Activated CD4-positive, alpha-beta T cell treated with anti-CD3 and anti-CD28 coated beads, Interleukin-2, Interleukin-4, amounts not matched to agents 100 ng/mL and 50 ng/mL, durations not matched to agents 16 hours and 8 hours (primary cell): Measurements from ENCODE around the gene TRDN.
"Not testable (repeated sequence)": the region's sequence is repeated elsewhere in the genome, so short reads cannot be mapped to it uniquely, and the experiment has no call there.

ENCODE experiments used
- DNase-seq: peaks from one replicate; pipeline ENCODE4 v3.0.0-alpha.2; 2020; ENCODE audit warnings: low spot score

The TRDN gene

GRCh38 chr6:123288649-123289048 lies 348.1 kb downstream of the TRDN start:
- no peak for DNase-seq

- no peak for DNase-seq
Observed at GRCh38 chr6:123276546-123276980, 360.2 kb downstream of the TRDN start.

GRCh38 chr6:123263981-123264380 lies 372.8 kb downstream of the TRDN start:
- DNase-seq = no peak

DNA sequence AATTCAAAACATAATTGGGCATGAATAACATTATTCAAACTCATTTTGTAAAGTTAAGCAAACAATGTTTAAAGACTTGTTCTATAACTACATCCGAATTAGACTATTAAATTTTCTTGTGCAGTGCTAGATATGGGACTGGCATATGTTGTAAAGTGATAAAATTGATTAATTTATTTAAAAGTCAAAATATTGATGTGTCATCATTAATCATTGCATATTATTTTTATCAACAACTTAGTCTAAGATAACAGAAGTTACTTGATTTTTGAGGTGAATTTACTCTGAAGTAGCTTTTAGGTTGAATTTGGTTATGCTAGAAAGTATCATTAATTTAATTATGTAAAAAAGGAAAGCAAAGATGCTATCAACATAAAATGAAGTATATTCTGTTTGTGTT lies 396.1 kb downstream of the TRDN start:
- no peak for DNase-seq

- no peak for DNase-seq
Observed at GRCh38 chr6:123233336-123233735, 403.4 kb downstream of the TRDN start.

GRCh38 chr6:123227789-123228188 lies 409.0 kb downstream of the TRDN start:
- DNase-seq = not testable (repeated sequence)

- DNase-seq = no peak
Observed at GRCh38 chr6:123226398-123226797, 410.4 kb downstream of the TRDN start.

DNA sequence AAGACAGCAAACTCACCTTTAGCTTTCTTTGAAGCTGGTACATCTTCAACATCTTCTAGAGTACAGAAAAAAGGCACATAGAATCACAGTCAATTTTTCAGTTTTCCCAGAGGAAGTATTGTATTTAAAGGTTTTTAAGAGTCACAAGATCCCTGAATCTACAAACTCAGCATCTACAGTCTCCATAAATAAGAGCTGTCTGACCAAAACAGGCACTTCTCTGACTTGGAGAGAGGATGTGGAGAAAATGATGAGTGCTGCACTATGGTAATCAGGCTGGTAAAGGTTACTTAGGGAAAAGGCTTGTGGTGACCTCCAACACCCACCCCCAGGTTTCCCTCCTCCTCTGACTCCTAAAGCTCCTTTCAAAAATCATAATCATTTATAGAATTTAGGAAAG lies 412.7 kb downstream of the TRDN start:
- no peak for DNase-seq

- no peak for DNase-seq
Observed at GRCh38 chr6:123223461-123223860, 413.3 kb downstream of the TRDN start.

DNA sequence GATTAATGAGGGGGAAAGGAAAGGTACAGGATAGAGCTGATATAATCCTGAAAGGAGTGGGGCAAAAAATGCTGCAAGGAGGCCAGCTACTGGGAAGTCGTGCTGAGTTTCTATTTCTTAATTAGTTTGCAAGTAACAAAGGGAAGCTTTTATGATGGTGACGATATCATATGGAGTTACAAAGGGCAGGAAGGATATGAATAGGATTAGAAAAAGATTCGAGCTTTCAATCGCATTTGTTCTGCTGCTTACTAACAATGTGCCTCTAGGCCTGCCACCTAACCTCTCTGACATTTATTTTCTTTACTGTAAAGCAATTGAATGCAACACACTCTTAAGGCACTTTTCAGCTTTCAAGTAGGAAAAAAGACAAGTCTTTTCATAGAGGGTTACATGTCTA lies 421.5 kb downstream of the TRDN start:
- DNase-seq = no peak

GRCh38 chr6:123214433-123214832 lies 422.3 kb downstream of the TRDN start:
- DNase-seq = no peak

GRCh38 chr6:123213921-123214320 lies 422.8 kb downstream of the TRDN start:
- no peak for DNase-seq

GRCh38 chr6:123211777-123212545 lies 424.8 kb downstream of the TRDN start:
- no peak for DNase-seq

GRCh38 chr6:123210645-123211044 lies 426.1 kb downstream of the TRDN start:
- DNase-seq = no peak

DNA sequence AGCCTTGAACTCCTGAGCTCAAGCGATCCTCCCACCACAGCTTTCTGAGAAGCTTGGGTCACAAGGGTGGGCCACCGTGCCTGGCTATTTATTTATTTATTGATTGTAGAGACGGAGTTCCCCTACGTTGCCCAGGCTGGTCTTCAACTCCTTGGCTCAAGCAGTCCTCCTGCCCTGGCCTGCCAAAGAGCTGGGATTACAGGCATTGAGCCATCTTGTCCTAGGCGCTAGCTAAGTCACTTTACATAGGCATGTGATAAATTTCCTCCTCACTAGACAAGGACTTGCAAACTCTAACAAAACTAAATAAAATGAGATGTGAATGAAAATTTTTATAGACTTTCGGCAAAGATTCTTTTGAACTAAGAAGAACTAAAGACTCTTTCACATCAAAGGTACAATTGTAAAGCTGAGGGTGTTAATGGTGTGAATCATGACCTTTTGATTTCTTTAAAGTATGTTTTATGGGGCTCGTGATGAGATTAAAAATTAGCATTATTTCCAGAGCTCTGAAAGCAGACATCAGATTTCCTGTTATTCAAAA lies 428.7 kb downstream of the TRDN start:
- DNase-seq = no peak

- DNase-seq = no peak
Observed at GRCh38 chr6:123203928-123204327, 432.8 kb downstream of the TRDN start.

DNA sequence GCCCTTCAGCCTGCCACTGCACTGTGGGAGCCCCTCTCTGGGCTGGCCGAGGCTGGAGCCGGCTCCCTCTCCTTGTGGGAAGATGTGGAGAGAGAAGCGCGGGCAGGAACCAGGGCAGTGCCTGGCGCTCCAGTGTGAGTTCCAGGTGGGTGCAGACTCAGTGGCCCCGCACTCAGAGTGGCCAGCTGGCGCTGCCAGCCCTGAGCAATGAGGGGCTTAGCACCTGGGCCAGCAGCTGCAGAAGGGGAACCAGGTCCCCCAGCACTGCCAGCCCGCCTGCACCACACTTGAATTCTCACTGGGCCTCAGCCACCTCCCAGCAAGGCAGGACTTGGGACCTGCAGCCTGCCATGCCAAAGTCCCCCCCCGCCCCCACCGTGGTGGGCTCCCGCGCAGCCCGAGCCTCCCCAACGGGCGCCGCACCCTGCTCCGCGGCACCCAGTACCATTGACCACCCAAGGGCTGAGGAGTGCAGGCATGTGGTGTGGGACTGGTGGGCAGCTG lies 434.8 kb downstream of the TRDN start:
- DNase-seq = no peak

- DNase-seq = no peak
Observed at GRCh38 chr6:123193298-123193697, 443.5 kb downstream of the TRDN start.

GRCh38 chr6:123189816-123190215 lies 446.9 kb downstream of the TRDN start:
- DNase-seq = no peak

GRCh38 chr6:123182998-123183397 lies 453.8 kb downstream of the TRDN start:
- DNase-seq = no peak

DNA sequence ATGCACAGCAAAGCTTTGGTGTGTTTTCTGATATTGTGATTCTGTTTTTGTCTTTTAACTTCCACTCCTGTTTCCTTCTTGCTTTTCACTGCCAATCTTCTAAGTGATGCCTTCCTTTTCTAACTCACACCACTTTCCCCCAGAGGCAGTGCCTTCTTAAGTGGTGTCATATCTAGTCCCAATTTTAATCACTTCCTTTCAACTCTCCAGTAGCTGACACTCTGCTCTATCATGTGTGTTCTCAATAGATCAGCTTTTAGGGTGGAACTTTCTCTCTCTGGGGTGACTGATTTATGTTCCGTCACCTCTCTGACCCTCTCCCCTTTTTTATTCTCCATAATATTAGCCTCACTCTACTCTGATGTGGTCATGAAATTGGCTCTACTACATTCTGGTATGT lies 460.0 kb downstream of the TRDN start:
- no peak for DNase-seq

GRCh38 chr6:123171341-123172115 lies 465.2 kb downstream of the TRDN start:
- no peak for DNase-seq

GRCh38 chr6:123169774-123170095 lies 467.0 kb downstream of the TRDN start:
- no peak for DNase-seq
